ENCODE results near the gene STUM. TPM values are rescaled to one million over a fixed set of nuclear protein-coding genes. Genes with fewer than 3 reads are reported as not detected.

STUM gene
- total and polyA plus RNA-seq, 2 experiments from 2014 or later, result 0.23 to 1.3 TPM

DNA sequence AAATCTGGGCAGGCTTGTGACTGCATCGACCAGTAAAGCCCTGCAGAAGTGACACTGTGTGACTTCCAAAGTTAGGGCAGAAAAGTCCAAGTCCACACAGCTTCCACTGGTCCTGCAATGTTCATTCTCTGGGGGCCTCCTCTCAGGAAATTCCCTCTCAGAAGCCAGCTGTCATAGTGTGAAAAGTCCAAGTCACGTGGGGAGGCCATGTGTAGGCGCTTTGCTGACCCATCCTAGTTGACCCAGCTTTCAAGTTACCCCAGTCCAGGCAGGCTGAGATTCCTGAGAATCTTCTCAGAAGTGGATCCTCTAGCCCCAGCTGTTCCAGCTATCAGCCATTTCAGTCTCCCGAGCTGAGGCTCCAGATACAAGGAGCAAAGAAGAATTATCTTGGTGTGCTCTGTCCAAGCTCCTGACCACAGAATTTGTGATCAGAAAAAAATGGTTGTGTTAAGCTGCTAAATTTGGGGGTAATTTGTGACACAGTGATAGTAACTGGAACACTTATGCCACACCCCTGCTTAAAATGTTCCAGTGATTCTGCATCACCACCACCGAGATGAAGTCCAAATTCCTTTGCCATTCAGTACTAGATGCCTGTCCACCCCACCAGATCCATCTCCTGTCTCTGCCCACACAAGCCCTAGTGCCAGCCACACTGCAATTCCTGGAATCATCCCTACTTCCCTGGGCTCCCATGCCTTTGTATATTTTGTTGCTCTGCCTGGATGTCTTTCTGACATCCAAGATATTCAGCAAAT is 2.5 kb upstream of the STUM start (continued):
- TF ChIP-seq, protein P1, sequence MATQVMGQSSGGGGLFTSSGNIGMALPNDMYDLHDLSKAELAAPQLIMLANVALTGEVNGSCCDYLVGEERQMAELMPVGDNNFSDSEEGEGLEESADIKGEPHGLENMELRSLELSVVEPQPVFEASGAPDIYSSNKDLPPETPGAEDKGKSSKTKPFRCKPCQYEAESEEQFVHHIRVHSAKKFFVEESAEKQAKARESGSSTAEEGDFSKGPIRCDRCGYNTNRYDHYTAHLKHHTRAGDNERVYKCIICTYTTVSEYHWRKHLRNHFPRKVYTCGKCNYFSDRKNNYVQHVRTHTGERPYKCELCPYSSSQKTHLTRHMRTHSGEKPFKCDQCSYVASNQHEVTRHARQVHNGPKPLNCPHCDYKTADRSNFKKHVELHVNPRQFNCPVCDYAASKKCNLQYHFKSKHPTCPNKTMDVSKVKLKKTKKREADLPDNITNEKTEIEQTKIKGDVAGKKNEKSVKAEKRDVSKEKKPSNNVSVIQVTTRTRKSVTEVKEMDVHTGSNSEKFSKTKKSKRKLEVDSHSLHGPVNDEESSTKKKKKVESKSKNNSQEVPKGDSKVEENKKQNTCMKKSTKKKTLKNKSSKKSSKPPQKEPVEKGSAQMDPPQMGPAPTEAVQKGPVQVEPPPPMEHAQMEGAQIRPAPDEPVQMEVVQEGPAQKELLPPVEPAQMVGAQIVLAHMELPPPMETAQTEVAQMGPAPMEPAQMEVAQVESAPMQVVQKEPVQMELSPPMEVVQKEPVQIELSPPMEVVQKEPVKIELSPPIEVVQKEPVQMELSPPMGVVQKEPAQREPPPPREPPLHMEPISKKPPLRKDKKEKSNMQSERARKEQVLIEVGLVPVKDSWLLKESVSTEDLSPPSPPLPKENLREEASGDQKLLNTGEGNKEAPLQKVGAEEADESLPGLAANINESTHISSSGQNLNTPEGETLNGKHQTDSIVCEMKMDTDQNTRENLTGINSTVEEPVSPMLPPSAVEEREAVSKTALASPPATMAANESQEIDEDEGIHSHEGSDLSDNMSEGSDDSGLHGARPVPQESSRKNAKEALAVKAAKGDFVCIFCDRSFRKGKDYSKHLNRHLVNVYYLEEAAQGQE (IDR thresholded peaks at IDR 0.05; ENCODE audit: unreplicated experiment), result no peak
- TF ChIP-seq STAT1 (IDR thresholded peaks at IDR 0.05; ENCODE audit: unreplicated experiment), result no peak
- no peak for TF ChIP-seq NANOG (IDR thresholded peaks at IDR 0.05; ENCODE audit: borderline replicate concordance)

DNA sequence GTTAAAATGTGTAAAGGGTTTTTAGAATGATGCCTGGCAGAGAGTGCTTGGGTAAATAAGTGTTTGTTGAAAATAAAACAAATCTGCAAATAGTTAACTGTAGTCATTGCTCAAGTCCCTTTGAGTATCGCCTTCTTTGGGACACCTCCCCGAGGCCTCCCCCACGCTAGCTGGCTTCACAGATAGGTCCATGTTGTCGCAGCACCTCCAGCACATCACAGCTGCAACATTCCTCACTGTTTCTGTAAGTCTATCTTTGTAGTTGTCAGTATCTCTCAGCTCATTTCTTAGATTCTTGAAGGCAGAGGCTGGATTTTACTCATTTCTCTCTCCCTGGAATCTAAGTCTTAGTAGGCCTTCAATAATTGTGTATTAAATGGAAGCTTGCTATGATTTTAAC is 1.6 kb upstream of the STUM start:
- Histone ChIP-seq H3K79me2 (replicated peaks; ENCODE audit: insufficient read depth) (no peaks in the 10 kb centered on the region), H3F3A (replicated peaks; ENCODE audit: low read depth) (no peaks in the 10 kb centered on the region), H4K20me1 (replicated peaks; ENCODE audit: insufficient read depth) (no peaks in the 10 kb centered on the region), H3K4me3 (no peak overlapping the region), H2AFZ (no peak overlapping the region), H3K4me1 (ENCODE audit: insufficient read depth) (peaks cover 8% of the 10 kb centered on the region), H3K4me2 (no peak overlapping the region), H3K27ac (ENCODE audit: low read depth) (no peak overlapping the region), H3K27me3 (ENCODE audit: insufficient read depth) (peaks cover 58% of the 10 kb centered on the region), H3K9me2 (ENCODE audit: insufficient read depth) (no peaks in the 10 kb centered on the region), H3K36me3 (ENCODE audit: insufficient read depth) (no peaks in the 10 kb centered on the region)
- Mint-ChIP-seq H3K27ac (no peak overlapping the region), H3K9me3 (no peaks in the 10 kb centered on the region), H3K36me3 (ENCODE audit: low read depth) (no peaks in the 10 kb centered on the region), H3K4me3 (no peak overlapping the region), H3K27me3 (ENCODE audit: insufficient read depth, low read depth, poor library complexity) (peaks cover 50% of the 10 kb centered on the region), H3K4me1 (peaks cover 27% of the 10 kb centered on the region)
- no peak for DNase-seq (ENCODE audit: low spot score)
- no peak for ATAC-seq
- TF ChIP-seq, protein P2, sequence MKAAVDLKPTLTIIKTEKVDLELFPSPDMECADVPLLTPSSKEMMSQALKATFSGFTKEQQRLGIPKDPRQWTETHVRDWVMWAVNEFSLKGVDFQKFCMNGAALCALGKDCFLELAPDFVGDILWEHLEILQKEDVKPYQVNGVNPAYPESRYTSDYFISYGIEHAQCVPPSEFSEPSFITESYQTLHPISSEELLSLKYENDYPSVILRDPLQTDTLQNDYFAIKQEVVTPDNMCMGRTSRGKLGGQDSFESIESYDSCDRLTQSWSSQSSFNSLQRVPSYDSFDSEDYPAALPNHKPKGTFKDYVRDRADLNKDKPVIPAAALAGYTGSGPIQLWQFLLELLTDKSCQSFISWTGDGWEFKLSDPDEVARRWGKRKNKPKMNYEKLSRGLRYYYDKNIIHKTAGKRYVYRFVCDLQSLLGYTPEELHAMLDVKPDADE (IDR thresholded peaks at IDR 0.05), result no peak
- TF ChIP-seq, protein P3, sequence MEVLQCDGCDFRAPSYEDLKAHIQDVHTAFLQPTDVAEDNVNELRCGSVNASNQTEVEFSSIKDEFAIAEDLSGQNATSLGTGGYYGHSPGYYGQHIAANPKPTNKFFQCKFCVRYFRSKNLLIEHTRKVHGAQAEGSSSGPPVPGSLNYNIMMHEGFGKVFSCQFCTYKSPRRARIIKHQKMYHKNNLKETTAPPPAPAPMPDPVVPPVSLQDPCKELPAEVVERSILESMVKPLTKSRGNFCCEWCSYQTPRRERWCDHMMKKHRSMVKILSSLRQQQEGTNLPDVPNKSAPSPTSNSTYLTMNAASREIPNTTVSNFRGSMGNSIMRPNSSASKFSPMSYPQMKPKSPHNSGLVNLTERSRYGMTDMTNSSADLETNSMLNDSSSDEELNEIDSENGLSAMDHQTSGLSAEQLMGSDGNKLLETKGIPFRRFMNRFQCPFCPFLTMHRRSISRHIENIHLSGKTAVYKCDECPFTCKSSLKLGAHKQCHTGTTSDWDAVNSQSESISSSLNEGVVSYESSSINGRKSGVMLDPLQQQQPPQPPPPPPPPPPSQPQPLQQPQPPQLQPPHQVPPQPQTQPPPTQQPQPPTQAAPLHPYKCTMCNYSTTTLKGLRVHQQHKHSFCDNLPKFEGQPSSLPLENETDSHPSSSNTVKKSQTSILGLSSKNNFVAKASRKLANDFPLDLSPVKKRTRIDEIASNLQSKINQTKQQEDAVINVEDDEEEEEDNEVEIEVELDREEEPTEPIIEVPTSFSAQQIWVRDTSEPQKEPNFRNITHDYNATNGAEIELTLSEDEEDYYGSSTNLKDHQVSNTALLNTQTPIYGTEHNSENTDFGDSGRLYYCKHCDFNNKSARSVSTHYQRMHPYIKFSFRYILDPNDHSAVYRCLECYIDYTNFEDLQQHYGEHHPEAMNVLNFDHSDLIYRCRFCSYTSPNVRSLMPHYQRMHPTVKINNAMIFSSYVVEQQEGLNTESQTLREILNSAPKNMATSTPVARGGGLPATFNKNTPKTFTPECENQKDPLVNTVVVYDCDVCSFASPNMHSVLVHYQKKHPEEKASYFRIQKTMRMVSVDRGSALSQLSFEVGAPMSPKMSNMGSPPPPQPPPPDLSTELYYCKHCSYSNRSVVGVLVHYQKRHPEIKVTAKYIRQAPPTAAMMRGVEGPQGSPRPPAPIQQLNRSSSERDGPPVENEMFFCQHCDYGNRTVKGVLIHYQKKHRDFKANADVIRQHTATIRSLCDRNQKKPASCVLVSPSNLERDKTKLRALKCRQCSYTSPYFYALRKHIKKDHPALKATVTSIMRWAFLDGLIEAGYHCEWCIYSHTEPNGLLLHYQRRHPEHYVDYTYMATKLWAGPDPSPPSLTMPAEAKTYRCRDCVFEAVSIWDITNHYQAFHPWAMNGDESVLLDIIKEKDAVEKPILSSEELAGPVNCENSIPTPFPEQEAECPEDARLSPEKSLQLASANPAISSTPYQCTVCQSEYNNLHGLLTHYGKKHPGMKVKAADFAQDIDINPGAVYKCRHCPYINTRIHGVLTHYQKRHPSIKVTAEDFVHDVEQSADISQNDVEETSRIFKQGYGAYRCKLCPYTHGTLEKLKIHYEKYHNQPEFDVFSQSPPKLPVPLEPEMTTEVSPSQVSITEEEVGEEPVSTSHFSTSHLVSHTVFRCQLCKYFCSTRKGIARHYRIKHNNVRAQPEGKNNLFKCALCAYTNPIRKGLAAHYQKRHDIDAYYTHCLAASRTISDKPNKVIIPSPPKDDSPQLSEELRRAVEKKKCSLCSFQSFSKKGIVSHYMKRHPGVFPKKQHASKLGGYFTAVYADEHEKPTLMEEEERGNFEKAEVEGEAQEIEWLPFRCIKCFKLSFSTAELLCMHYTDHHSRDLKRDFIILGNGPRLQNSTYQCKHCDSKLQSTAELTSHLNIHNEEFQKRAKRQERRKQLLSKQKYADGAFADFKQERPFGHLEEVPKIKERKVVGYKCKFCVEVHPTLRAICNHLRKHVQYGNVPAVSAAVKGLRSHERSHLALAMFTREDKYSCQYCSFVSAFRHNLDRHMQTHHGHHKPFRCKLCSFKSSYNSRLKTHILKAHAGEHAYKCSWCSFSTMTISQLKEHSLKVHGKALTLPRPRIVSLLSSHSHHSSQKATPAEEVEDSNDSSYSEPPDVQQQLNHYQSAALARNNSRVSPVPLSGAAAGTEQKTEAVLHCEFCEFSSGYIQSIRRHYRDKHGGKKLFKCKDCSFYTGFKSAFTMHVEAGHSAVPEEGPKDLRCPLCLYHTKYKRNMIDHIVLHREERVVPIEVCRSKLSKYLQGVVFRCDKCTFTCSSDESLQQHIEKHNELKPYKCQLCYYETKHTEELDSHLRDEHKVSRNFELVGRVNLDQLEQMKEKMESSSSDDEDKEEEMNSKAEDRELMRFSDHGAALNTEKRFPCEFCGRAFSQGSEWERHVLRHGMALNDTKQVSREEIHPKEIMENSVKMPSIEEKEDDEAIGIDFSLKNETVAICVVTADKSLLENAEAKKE (CRISPR knock-in tag; IDR thresholded peaks at IDR 0.05), result no peak
- TF ChIP-seq NANOG (IDR thresholded peaks at IDR 0.05; ENCODE audit: borderline replicate concordance) (no peak), CREB1 (CRISPR knock-in tag; IDR thresholded peaks at IDR 0.05; ENCODE audit: low read depth) (no peak), ZNF331 (CRISPR knock-in tag; IDR thresholded peaks at IDR 0.05; ENCODE audit: low read depth) (no peak), EZH2phosphoT487 (IDR thresholded peaks at IDR 0.05; ENCODE audit: unreplicated experiment) (no peak), EZH2 (IDR thresholded peaks at IDR 0.05; ENCODE audit: low read depth, unreplicated experiment) (no peak), JUNB (IDR thresholded peaks at IDR 0.05; ENCODE audit: unreplicated experiment) (no peak)
